Loucy (cell line): ENCODE results near the gene DNAJC8.

Experiments used
- H2AFZ ChIP-seq: fragments of 200-600 bp; sonication (generic); 2 replicates; pipeline ENCODE4 v1.6.0; 2016; ENCODE audit warnings: antibody characterized with exemption, mild to moderate bottlenecking, low read length, moderate library complexity
- H3F3A ChIP-seq: fragments of 200-600 bp; 2 replicates; pipeline ENCODE4 v1.6.0; 2016; ENCODE audit warnings: antibody characterized with exemption, low read depth, mild to moderate bottlenecking
- H3K27me3 ChIP-seq: fragments of 200-600 bp; sonication (generic); 2 replicates; pipeline ENCODE4 v1.6.1; 2014; ENCODE audit warnings: low read length, mild to moderate bottlenecking; ENCODE audit not compliant: insufficient read depth, poor library complexity, severe bottlenecking
- H3K36me3 ChIP-seq: fragments of 200-600 bp; sonication (generic); 2 replicates; pipeline ENCODE4 v1.6.1; 2016; ENCODE audit warnings: low read length; ENCODE audit not compliant: insufficient read depth
- H3K4me1 ChIP-seq: fragments of 200-600 bp; sonication (generic); 2 replicates; pipeline ENCODE4 v1.5.1; 2014; ENCODE audit warnings: low read length, mild to moderate bottlenecking; ENCODE audit not compliant: insufficient read depth, poor library complexity, severe bottlenecking
- H3K4me2 ChIP-seq: fragments of 200-600 bp; sonication (generic); 2 replicates; pipeline ENCODE4 v1.6.0; 2014; ENCODE audit warnings: antibody characterized with exemption, low read length, low read depth, mild to moderate bottlenecking; ENCODE audit not compliant: poor library complexity, severe bottlenecking
- H3K4me3 ChIP-seq: fragments of 200-600 bp; sonication (generic); 2 replicates; pipeline ENCODE4 v1.5.1; 2014; ENCODE audit warnings: low read length, mild to moderate bottlenecking, mixed read lengths; ENCODE audit not compliant: poor library complexity, severe bottlenecking
- H3K79me2 ChIP-seq: fragments of 200-600 bp; sonication (generic); 2 replicates; pipeline ENCODE4 v1.6.1; 2014; ENCODE audit warnings: low read length; ENCODE audit not compliant: insufficient read depth
- H3K9ac ChIP-seq: fragments of 200-600 bp; sonication (generic); 2 replicates; pipeline ENCODE4 v1.6.0; 2014; ENCODE audit warnings: mild to moderate bottlenecking, low read depth, low read length, moderate library complexity; ENCODE audit not compliant: poor library complexity, severe bottlenecking
- H3K9me2 ChIP-seq: fragments of 200-600 bp; sonication (generic); replicated peaks from 2 replicates; pipeline ENCODE4 v1.6.1; 2016; ENCODE audit warnings: low read depth, low read length, mixed read lengths
- H3K9me3 ChIP-seq: fragments of 200-600 bp; sonication (generic); 2 replicates; pipeline ENCODE4 v1.6.1; 2014; ENCODE audit warnings: mild to moderate bottlenecking, antibody characterized with exemption, low read length, low read depth; ENCODE audit not compliant: insufficient read depth
- H4K20me1 ChIP-seq: fragments of 200-600 bp; sonication (generic); 2 replicates; pipeline ENCODE4 v1.6.0; 2014; ENCODE audit warnings: antibody characterized with exemption, low read length, mild to moderate bottlenecking; ENCODE audit not compliant: insufficient read depth, poor library complexity, severe bottlenecking
- CTCF ChIP-seq: fragments of 200-600 bp; sonication (generic); conservative IDR thresholded peaks from 2 replicates; pipeline ENCODE4 v1.5.1; 2014; ENCODE audit warnings: mild to moderate bottlenecking, antibody characterized with exemption, low read length
- EZH2phosphoT487 ChIP-seq: fragments of 200-600 bp; IDR thresholded peaks from 2 replicates; pipeline ENCODE4 v1.6.1; 2018; ENCODE audit warnings: antibody characterized with exemption, mild to moderate bottlenecking, moderate library complexity, borderline replicate concordance

The DNAJC8 gene

GRCh38 chr1:28229089-28229488 lies 3.7 kb downstream of the DNAJC8 start:
- peaks cover 46% of the 10 kb centered on the region for H3K79me2 ChIP-seq
- H3F3A ChIP-seq, result no peaks in the 10 kb centered on the region
- H3K36me3 ChIP-seq, result peaks cover 18% of the 10 kb centered on the region; the same call in 1 of the 2 replicates
- H3K9me3 ChIP-seq, result no peaks in the 10 kb centered on the region
- no peak overlapping the region for H3K9ac ChIP-seq
- peaks cover 17% of the 10 kb centered on the region for H3K4me1 ChIP-seq
- H4K20me1 ChIP-seq, result peaks cover 10% of the 10 kb centered on the region
- H3K27me3 ChIP-seq, result no peaks in the 10 kb centered on the region
- no peak overlapping the region for H3K4me3 ChIP-seq
- H2AFZ ChIP-seq, result no peak overlapping the region
- no peak overlapping the region for H3K4me2 ChIP-seq
- no peaks in the 10 kb centered on the region for H3K9me2 ChIP-seq
- TF ChIP-seq EZH2phosphoT487 (no peak), CTCF (no peak)

GRCh38 chr1:28213315-28213714 lies 19.5 kb downstream of the DNAJC8 start:
- Histone ChIP-seq H3F3A (peaks cover 3% of the 10 kb centered on the region; the same call in 1 of the 2 replicates), H3K36me3 (peaks cover 44% of the 10 kb centered on the region), H3K79me2 (peaks cover 6% of the 10 kb centered on the region; the same call in 1 of the 2 replicates), H3K9me3 (no peaks in the 10 kb centered on the region), H3K4me1 (no peaks in the 10 kb centered on the region), H3K4me2 (no peak overlapping the region), H3K4me3 (no peak overlapping the region), H3K27me3 (no peaks in the 10 kb centered on the region), H4K20me1 (peaks cover 4% of the 10 kb centered on the region), H3K9me2 (no peaks in the 10 kb centered on the region), H3K9ac (no peak overlapping the region), H2AFZ (no peak overlapping the region)
- no peak for TF ChIP-seq CTCF
- TF ChIP-seq EZH2phosphoT487, result no peak

GRCh38 chr1:28209700-28210099 lies 23.1 kb downstream of the DNAJC8 start:
- TF ChIP-seq CTCF, result no peak
- no peak for TF ChIP-seq EZH2phosphoT487
- Histone ChIP-seq H3K9ac (no peak overlapping the region), H3K4me2 (no peak overlapping the region), H3K9me3 (no peaks in the 10 kb centered on the region), H4K20me1 (peaks cover 4% of the 10 kb centered on the region), H2AFZ (no peak overlapping the region), H3K36me3 (peaks cover 71% of the 10 kb centered on the region), H3K27me3 (no peaks in the 10 kb centered on the region), H3K4me1 (no peaks in the 10 kb centered on the region), H3K79me2 (no peaks in the 10 kb centered on the region), H3K4me3 (no peak overlapping the region), H3F3A (peaks cover 3% of the 10 kb centered on the region; the same call in 1 of the 2 replicates), H3K9me2 (no peaks in the 10 kb centered on the region)
